PC-3 (cell line): ENCODE results near the gene PPP1R9B.

Experiments used
- CTCF ChIP-seq: fragments of 300-600 bp; sonication (generic); conservative IDR thresholded peaks from 2 replicates; pipeline ENCODE4 v1.5.1; 2017; ENCODE audit warnings: antibody characterized with exemption, low read depth, mild to moderate bottlenecking, low read length
- EZH2 ChIP-seq: fragments of 300-600 bp; sonication (generic); IDR thresholded peaks from one replicate; pipeline ENCODE4 v1.6.1; 2017; ENCODE audit warnings: antibody characterized with exemption, mild to moderate bottlenecking, low read length; ENCODE audit not compliant: unreplicated experiment
- EZH2phosphoT487 ChIP-seq: fragments of 300-600 bp; sonication (generic); IDR thresholded peaks from 2 replicates; pipeline ENCODE4 v1.6.1; 2018; ENCODE audit warnings: mild to moderate bottlenecking, antibody characterized with exemption, low read length, borderline replicate concordance

GRCh38 chr17:50177983-50178834, 27.7 kb upstream of the PPP1R9B start:
- TF ChIP-seq CTCF (peak; percentile 92), EZH2 (no peak), EZH2phosphoT487 (peak; percentile 90)
